ENCODE results near the gene TSGA10.
"Not testable (repeated sequence)": the region's sequence is repeated elsewhere in the genome, so short reads cannot be mapped to it uniquely, and the experiment has no call there.

The TSGA10 gene

DNA sequence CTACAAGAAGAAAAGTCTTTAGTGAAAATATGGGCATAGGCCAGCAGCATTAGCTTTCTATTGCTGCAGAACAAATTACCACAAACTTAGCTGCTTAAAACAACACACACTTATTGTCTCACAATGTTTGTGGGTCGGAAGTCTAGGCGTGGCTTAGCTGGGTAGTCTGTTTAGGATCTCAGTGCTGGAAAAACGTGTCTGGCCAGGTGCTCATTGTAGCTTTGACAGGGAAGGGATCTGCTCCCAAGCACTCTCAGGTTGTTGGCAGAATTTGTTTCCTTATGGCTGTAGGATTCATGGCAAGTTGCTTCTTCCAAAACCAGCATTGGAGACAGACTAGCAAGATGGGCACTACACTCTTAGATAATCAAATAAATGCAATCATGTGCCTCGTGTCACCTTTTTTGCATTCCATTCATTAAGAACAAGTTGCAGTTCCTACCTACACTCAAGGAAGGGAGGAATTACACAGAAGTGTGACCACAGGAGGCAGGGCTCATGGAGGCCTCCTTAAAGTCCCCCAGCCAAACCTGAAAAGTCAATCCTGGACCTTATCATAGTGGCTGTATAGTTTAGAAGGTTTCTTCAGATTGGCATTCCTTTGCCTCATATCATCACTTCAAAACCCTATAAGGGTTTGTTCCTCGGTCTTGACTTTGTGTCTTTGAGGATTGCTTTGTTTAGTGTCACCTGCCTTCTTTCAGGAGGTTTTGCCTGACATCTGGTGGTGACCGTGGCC lies 43.5 kb upstream of the TSGA10 start:
- DNase-seq: peak in 1 of 2 donors; percentile 23
- peak overlapping the region; percentile 53 for H3K4me2 ChIP-seq (ENCODE audit: low read length)
- no peak overlapping the region for H4K8ac ChIP-seq (ENCODE audit: low read depth, low read length)
- H3K36me3 ChIP-seq (ENCODE audit: control insufficient read depth in 1 of 2, insufficient read depth in 2 of 2, low read length in 2 of 2): peaks cover 9 to 13% of the 10 kb centered on the region in 2 experiments
- no peaks in the 10 kb centered on the region for H3K27me3 ChIP-seq (ENCODE audit: insufficient read depth, low read length)
- H3K4me1 ChIP-seq (ENCODE audit: control insufficient read depth in 1 of 2, insufficient read depth in 2 of 2, low read length in 2 of 2): peaks cover 10 to 12% of the 10 kb centered on the region in 2 experiments
- H2BK12ac ChIP-seq (ENCODE audit: low read length): no peak overlapping the region
- no peak overlapping the region for H3K18ac ChIP-seq (ENCODE audit: low read length)
- H3K9ac ChIP-seq (ENCODE audit: low read length): no peak overlapping the region
- no peak overlapping the region for H2AK5ac ChIP-seq (ENCODE audit: low read length)
- no peak overlapping the region for H3K14ac ChIP-seq (ENCODE audit: low read length)
- no peaks in the 10 kb centered on the region for H3K9me3 ChIP-seq (ENCODE audit: insufficient read depth, low read depth, low read length)
- no peak overlapping the region for H3K4ac ChIP-seq (ENCODE audit: low read depth, low read length)
- H3K79me2 ChIP-seq (ENCODE audit: control insufficient read depth, insufficient read depth, low read length, poor library complexity): no peaks in the 10 kb centered on the region
- peaks cover 5% of the 10 kb centered on the region for H3K79me1 ChIP-seq (ENCODE audit: low read length)
- H3K4me3 ChIP-seq (ENCODE audit: low read depth, low read length): no peak overlapping the region
- no peak overlapping the region for H3K23ac ChIP-seq (ENCODE audit: low read length)
- H2BK5ac ChIP-seq (ENCODE audit: low read depth, low read length, poor library complexity): no peak overlapping the region
- H3K27ac ChIP-seq (ENCODE audit: low read depth, low read length): peak overlapping the region; percentile 72
- no CpG with 5 or more reads among the region's 6 CpGs for WGBS (ENCODE audit: extremely low coverage, insufficient coverage, insufficient read length)
- H4K12ac ChIP-seq (ENCODE audit: low read depth, low read length): no peak overlapping the region
- H4K91ac ChIP-seq (ENCODE audit: low read depth, low read length): no peak overlapping the region
- no peak overlapping the region for H2AFZ ChIP-seq (ENCODE audit: insufficient read depth, low read length, poor library complexity)
- no peak overlapping the region for H2BK120ac ChIP-seq (ENCODE audit: insufficient read depth, low read length, poor library complexity)

GRCh38 chr2:99192364-99192763 lies 37.6 kb upstream of the TSGA10 start:
- H3K4me3 ChIP-seq (ENCODE audit: low read depth, low read length); H2AFZ ChIP-seq (ENCODE audit: insufficient read depth, low read length, poor library complexity); DNase-seq; H2BK12ac ChIP-seq (ENCODE audit: low read length); H3K79me1 ChIP-seq (ENCODE audit: low read length); H2BK5ac ChIP-seq (ENCODE audit: low read depth, low read length, poor library complexity); H4K8ac ChIP-seq (ENCODE audit: low read depth, low read length); H4K12ac ChIP-seq (ENCODE audit: low read depth, low read length); H3K27ac ChIP-seq (ENCODE audit: low read depth, low read length); H3K14ac ChIP-seq (ENCODE audit: low read length); H3K79me2 ChIP-seq (ENCODE audit: control insufficient read depth, insufficient read depth, low read length, poor library complexity); H2AK5ac ChIP-seq (ENCODE audit: low read length); H3K18ac ChIP-seq (ENCODE audit: low read length); H3K27me3 ChIP-seq (ENCODE audit: insufficient read depth, low read length); H3K4ac ChIP-seq (ENCODE audit: low read depth, low read length); H4K91ac ChIP-seq (ENCODE audit: low read depth, low read length); H3K4me2 ChIP-seq (ENCODE audit: low read length); H3K9ac ChIP-seq (ENCODE audit: low read length); H3K23ac ChIP-seq (ENCODE audit: low read length); H2BK120ac ChIP-seq (ENCODE audit: insufficient read depth, low read length, poor library complexity); H3K9me3 ChIP-seq (ENCODE audit: insufficient read depth, low read depth, low read length); H3K4me1 ChIP-seq (ENCODE audit: control insufficient read depth in 1 of 2, insufficient read depth in 2 of 2, low read length in 2 of 2): not testable (repeated sequence)
- peaks cover 10 to 14% of the 10 kb centered on the region in 2 experiments for H3K36me3 ChIP-seq (ENCODE audit: control insufficient read depth in 1 of 2, insufficient read depth in 2 of 2, low read length in 2 of 2)
- no CpG with 5 or more reads among the region's 4 CpGs for WGBS (ENCODE audit: extremely low coverage, insufficient coverage, insufficient read length)

DNA sequence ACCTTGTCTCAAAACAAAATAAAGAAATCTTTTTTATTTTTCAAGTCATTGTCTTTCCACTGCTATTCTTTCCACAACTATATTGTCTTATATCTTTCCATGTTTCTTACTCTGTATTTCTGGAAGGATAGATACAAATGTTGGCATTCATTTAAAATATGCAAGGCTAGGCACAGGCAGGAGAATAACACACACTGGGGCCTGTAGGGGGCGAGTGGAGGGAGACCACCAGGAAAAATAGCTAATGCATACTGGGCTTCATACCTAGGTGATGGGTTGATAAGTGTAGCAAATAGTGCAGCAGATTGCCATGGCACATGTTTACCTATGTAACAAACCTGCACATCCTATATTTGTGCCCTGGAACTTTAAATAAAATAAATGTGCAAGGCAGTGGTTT lies 35.8 kb upstream of the TSGA10 start:
- Histone ChIP-seq H3K36me3 (ENCODE audit: control insufficient read depth in 1 of 2, insufficient read depth in 2 of 2, low read length in 2 of 2) (peaks cover 3 to 7% of the 10 kb centered on the region in 2 experiments), H3K4me2 (ENCODE audit: low read length) (no peak overlapping the region), H3K18ac (ENCODE audit: low read length) (no peak overlapping the region), H3K79me1 (ENCODE audit: low read length) (no peaks in the 10 kb centered on the region), H2BK5ac (ENCODE audit: low read depth, low read length, poor library complexity) (no peak overlapping the region), H3K14ac (ENCODE audit: low read length) (no peak overlapping the region), H2BK120ac (ENCODE audit: insufficient read depth, low read length, poor library complexity) (no peak overlapping the region), H3K27ac (ENCODE audit: low read depth, low read length) (no peak overlapping the region), H3K4me1 (ENCODE audit: control insufficient read depth in 1 of 2, insufficient read depth in 2 of 2, low read length in 2 of 2) (no peaks in the 10 kb centered on the region), H4K12ac (ENCODE audit: low read depth, low read length) (no peak overlapping the region), H3K4me3 (ENCODE audit: low read depth, low read length) (no peak overlapping the region), H3K4ac (ENCODE audit: low read depth, low read length) (no peak overlapping the region), H2AFZ (ENCODE audit: insufficient read depth, low read length, poor library complexity) (no peak overlapping the region), H4K8ac (ENCODE audit: low read depth, low read length) (no peak overlapping the region), H3K27me3 (ENCODE audit: insufficient read depth, low read length) (no peaks in the 10 kb centered on the region), H3K23ac (ENCODE audit: low read length) (no peak overlapping the region), H3K9me3 (ENCODE audit: insufficient read depth, low read depth, low read length) (no peaks in the 10 kb centered on the region), H4K91ac (ENCODE audit: low read depth, low read length) (no peak overlapping the region), H2BK12ac (ENCODE audit: low read length) (no peak overlapping the region), H2AK5ac (ENCODE audit: low read length) (no peak overlapping the region), H3K79me2 (ENCODE audit: control insufficient read depth, insufficient read depth, low read length, poor library complexity) (no peaks in the 10 kb centered on the region), H3K9ac (ENCODE audit: low read length) (no peak overlapping the region)
- no peak for DNase-seq
- WGBS (ENCODE audit: extremely low coverage, insufficient coverage, insufficient read length): no CpG with 5 or more reads among the region's 1 CpG

DNA sequence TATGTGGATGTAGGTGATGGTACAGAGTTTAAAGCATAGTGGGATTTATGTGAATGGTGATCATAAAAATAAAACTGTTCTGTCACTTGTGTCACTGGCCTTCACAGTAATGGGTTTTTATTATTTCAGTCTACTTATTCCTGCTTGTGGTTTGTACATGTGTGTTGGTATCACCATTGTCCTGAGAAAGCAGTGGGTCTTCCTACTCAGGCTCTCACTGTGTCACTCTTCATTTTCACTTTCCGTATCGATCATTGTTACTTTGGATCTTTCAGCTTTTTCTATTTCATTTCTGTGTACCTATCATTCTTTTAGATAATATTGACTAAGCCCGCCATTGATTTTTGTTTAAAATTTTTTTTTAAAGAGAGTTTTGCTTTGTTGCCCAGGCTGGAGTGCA lies 33.6 kb upstream of the TSGA10 start:
- Histone ChIP-seq H2BK5ac (ENCODE audit: low read depth, low read length, poor library complexity) (no peak overlapping the region), H3K79me1 (ENCODE audit: low read length) (no peaks in the 10 kb centered on the region), H3K36me3 (ENCODE audit: control insufficient read depth in 1 of 2, insufficient read depth in 2 of 2, low read length in 2 of 2) (peaks cover 0 to 5% of the 10 kb centered on the region in 2 experiments), H3K4ac (ENCODE audit: low read depth, low read length) (no peak overlapping the region), H3K18ac (ENCODE audit: low read length) (no peak overlapping the region), H3K4me3 (ENCODE audit: low read depth, low read length) (no peak overlapping the region), H3K79me2 (ENCODE audit: control insufficient read depth, insufficient read depth, low read length, poor library complexity) (no peaks in the 10 kb centered on the region), H3K14ac (ENCODE audit: low read length) (no peak overlapping the region), H3K4me2 (ENCODE audit: low read length) (no peak overlapping the region), H4K8ac (ENCODE audit: low read depth, low read length) (no peak overlapping the region), H3K27ac (ENCODE audit: low read depth, low read length) (no peak overlapping the region), H3K9ac (ENCODE audit: low read length) (no peak overlapping the region), H2BK12ac (ENCODE audit: low read length) (no peak overlapping the region), H2AK5ac (ENCODE audit: low read length) (no peak overlapping the region), H3K27me3 (ENCODE audit: insufficient read depth, low read length) (no peaks in the 10 kb centered on the region), H3K4me1 (ENCODE audit: control insufficient read depth in 1 of 2, insufficient read depth in 2 of 2, low read length in 2 of 2) (peaks cover 0 to 4% of the 10 kb centered on the region in 2 experiments), H4K12ac (ENCODE audit: low read depth, low read length) (no peak overlapping the region), H2BK120ac (ENCODE audit: insufficient read depth, low read length, poor library complexity) (no peak overlapping the region), H4K91ac (ENCODE audit: low read depth, low read length) (no peak overlapping the region), H2AFZ (ENCODE audit: insufficient read depth, low read length, poor library complexity) (no peak overlapping the region), H3K23ac (ENCODE audit: low read length) (no peak overlapping the region), H3K9me3 (ENCODE audit: insufficient read depth, low read depth, low read length) (no peaks in the 10 kb centered on the region)
- WGBS (ENCODE audit: extremely low coverage, insufficient coverage, insufficient read length): no CpG with 5 or more reads among the region's 3 CpGs
- no peak for DNase-seq
